RWPE1 (cell line): ENCODE results near the gene FLNA.

ENCODE experiments used
- CTCF ChIA-PET: fragments of 350-600 bp; sonication (Branson Sonifier 250); formaldehyde crosslinking; extraction: SDS; loops from one replicate; lab custom pipeline; 2021; lab: Yijun Ruan, JAX
- POLR2A ChIA-PET: fragments of 400-600 bp; formaldehyde crosslinking; extraction: SDS; loops from one replicate; lab custom pipeline; 2020; ENCODE audit warnings: antibody characterized with exemption; ENCODE audit not compliant: low non-redundant PET; lab: Yijun Ruan, JAX
- DNase-seq: peaks from one replicate; pipeline ENCODE4 v3.0.0; 2012; ENCODE audit warnings: low spot score
- H3K27ac ChIP-seq: fragments of 450-650 bp; 2 replicates; pipeline ENCODE4 v1.5.1; 2017
- TF ChIP-seq, protein P1 (sequence below): fragments of 450-650 bp; conservative IDR thresholded peaks from 2 replicates; pipeline ENCODE4 v1.5.1; 2017; ENCODE audit warnings: low read depth, mild to moderate bottlenecking

Gene FLNA

DNA sequence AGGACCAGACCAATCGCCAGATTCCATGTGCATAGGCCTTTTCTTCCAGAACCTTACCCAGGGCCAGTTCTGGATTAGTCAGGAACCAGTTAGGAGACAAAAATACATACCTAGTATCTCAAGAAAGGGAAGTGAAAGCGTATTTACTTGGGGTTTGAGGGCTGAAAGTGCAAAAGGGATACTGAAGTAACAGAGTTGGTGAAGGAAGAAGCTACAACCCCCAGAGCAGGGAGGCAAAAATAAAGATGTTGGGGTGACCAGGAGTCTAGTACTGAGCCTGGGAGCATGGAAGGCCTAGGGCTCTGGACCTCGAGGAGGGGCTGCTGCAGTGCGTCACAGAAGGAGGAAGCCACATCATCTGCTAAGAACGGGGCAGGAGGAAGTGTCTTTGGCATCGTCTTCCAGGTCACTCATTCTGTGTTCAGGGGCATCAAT is 40.6 kb downstream of the FLNA start:
- ChIA-PET CTCF (no interaction called here), POLR2A (no interaction called here)
- TF ChIP-seq, protein P1, sequence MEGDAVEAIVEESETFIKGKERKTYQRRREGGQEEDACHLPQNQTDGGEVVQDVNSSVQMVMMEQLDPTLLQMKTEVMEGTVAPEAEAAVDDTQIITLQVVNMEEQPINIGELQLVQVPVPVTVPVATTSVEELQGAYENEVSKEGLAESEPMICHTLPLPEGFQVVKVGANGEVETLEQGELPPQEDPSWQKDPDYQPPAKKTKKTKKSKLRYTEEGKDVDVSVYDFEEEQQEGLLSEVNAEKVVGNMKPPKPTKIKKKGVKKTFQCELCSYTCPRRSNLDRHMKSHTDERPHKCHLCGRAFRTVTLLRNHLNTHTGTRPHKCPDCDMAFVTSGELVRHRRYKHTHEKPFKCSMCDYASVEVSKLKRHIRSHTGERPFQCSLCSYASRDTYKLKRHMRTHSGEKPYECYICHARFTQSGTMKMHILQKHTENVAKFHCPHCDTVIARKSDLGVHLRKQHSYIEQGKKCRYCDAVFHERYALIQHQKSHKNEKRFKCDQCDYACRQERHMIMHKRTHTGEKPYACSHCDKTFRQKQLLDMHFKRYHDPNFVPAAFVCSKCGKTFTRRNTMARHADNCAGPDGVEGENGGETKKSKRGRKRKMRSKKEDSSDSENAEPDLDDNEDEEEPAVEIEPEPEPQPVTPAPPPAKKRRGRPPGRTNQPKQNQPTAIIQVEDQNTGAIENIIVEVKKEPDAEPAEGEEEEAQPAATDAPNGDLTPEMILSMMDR: no peak
- DNase-seq: no peak
- no peak overlapping the region for H3K27ac ChIP-seq

DNA sequence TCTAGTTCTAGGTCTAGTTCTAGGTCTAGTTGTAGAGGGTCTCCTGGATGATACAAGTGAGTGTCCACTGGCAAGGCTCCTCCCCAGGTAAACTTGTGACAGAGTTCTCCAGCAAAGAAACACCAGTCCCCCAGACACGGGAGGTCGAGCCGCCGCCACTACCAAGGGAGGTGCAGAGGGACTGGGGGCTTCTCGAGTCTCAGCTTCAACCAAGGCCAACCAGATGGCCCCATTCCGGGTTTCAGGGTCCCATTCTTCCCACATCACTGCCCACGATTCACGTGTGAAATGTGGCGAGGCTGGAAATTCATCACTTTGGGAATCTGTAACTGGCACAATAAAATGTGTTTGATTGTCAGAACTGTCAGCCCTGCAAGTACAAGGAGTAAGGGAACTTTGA is 41.3 kb downstream of the FLNA start:
- POLR2A ChIA-PET: no interaction called here
- no peak overlapping the region for H3K27ac ChIP-seq
- CTCF ChIA-PET: no interaction called here
- TF ChIP-seq, protein P1: no peak
- no peak for DNase-seq

DNA sequence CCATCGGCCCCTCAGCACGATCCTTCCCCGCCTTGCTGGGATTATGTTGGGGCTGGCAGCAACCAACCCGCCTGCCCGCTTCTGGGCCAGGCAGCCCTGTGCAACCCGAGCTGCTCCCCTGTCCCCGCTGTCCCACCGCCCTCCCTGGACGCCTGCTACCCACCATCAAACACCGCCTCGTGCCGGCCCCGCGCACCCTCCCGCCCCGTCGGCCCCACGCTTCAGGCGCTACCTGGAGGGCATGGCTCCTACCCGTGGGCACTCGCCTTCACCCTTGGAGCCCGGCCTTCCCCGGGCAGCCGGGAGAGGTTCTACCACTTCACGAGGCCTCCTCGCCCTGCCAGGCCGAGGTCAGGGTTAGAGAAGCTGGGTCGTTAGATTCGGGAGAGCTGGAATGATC is 41.9 kb downstream of the FLNA start:
- DNase-seq: no peak
- TF ChIP-seq, protein P1: no peak
- ChIA-PET POLR2A (no interaction called here), CTCF (no interaction called here)
- no peak overlapping the region for H3K27ac ChIP-seq

DNA sequence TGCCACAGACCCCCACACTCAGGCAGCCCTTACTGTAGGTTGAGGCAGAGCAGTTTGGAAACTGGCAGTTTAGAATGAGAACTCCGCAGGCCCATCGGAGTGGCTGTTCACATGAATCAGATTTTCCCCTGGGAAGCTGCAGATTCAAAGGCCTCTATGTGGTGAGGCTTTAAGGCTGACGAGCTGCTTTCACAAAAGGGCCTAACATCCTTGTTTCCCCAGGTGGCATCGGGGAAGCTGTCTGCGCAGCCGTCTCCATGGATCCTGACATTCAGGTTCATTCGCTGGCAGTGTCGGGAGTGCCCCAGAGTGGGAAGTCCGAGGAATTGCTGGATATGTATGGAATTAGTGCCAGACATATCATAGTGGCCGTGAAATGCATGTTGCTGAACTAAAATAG is 45.1 kb downstream of the FLNA start:
- POLR2A ChIA-PET: no interaction called here
- no peak for DNase-seq
- H3K27ac ChIP-seq: no peak overlapping the region
- TF ChIP-seq, protein P1: no peak
- CTCF ChIA-PET: no interaction called here

DNA sequence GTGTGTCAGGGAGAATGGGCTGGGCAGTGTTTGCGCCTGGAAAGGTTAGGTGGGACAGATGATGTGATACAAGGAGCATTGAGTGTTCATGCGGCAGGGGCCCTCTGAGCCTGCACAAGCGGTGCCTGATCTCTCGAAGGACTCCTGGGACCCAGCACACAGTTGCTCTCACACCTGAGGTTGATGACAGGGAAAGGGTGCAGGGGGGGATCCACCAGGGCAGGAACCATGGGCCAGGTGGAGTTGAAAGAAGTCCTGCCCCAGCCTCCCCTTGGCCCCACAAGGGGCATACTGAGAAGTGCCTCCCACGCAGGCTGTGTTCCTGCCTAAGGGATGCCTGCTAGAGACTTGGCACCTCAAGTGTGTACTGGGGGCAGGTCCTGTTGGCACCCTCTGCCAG is 45.8 kb downstream of the FLNA start:
- ChIA-PET POLR2A (no interaction called here), CTCF (no interaction called here)
- TF ChIP-seq, protein P1: no peak
- H3K27ac ChIP-seq: no peak overlapping the region
- no peak for DNase-seq

DNA sequence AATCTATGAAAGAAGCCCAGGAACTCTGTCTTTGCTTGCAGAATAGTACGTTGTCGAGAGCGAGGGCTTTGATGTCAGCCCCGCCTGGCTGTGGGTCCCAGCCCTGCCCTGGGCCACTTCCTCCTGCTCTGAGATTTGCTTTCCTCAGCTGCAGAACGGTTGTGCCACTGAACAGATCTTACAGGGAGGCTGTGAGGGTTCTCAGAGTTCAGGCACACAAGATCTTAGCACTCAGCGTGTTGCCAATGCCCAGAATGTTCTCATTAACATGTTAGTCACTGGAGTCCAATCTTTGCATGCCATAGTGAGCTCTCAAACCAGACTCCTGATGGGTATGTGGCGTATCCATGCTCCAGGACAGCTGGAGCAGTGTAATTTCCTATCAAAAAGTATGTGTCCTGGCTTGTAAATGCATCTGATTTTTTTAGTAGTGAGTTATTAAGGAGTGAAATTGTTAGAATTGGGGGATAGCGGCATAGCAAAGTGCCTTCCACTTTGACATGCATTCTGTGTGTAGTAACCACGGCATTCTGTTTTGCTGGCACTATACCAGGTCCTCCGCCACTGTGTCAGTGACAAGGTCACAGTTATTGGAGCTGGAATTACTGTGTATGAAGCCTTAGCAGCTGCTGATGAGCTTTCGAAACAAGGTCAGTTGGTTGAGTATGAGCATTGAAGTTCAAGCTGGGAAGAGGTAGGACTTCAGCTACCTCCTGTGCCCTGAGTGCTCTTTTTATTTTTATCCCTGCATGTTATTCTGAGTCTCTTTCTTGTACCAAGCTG is 47.2 kb downstream of the FLNA start:
- CTCF ChIA-PET: no interaction called here
- no peak for DNase-seq
- TF ChIP-seq, protein P1: no peak
- no peak overlapping the region for H3K27ac ChIP-seq
- POLR2A ChIA-PET: no interaction called here
